ENCODE data around the gene SLC38A5. TPM values are rescaled to one million over a fixed set of nuclear protein-coding genes. Genes with fewer than 3 reads are reported as not detected.
A peak's percentile ranks its signal among the peaks of the same experiment; 100 is the strongest.

The SLC38A5 gene
- total and polyA plus RNA-seq, 9 donors: 6.2 to 26.0 (median 10.7) TPM

GRCh38 chrX:48512371-48512935 lies 42.4 kb upstream of the SLC38A5 start:
- 82 to 90% (median 86%) methylated on average over 20 of the region's 20 CpGs for WGBS, 3 donors
- no peaks in the 10 kb centered on the region for H3K9me3 ChIP-seq
- no peak overlapping the region for H3K4me3 ChIP-seq
- intact Hi-C loops (cut with DNase I): no loop called here
- no peak overlapping the region for H3K27ac ChIP-seq
- no peaks in the 10 kb centered on the region for H3K36me3 ChIP-seq
- H3K27me3 ChIP-seq: no peaks in the 10 kb centered on the region
- no peak for DNase-seq
- H3K4me1 ChIP-seq (ENCODE audit: insufficient read depth): no peaks in the 10 kb centered on the region
- no peak for TF ChIP-seq CTCF (IDR thresholded peaks at IDR 0.05)
- no peak for TF ChIP-seq EP300 (IDR thresholded peaks at IDR 0.05)
- TF ChIP-seq POLR2A (IDR thresholded peaks at IDR 0.05): no peak

- intact Hi-C loops (cut with DNase I): no loop called here
These were observed 41.5 kb upstream of the SLC38A5 start for GRCh38 chrX:48511560-48511959.

GRCh38 chrX:48509619-48510018 lies 39.6 kb upstream of the SLC38A5 start:
- Histone ChIP-seq H3K4me1 (ENCODE audit: insufficient read depth) (no peaks in the 10 kb centered on the region), H3K9me3 (no peaks in the 10 kb centered on the region), H3K36me3 (no peaks in the 10 kb centered on the region), H3K4me3 (peak overlapping the region; percentile 75), H3K27me3 (no peaks in the 10 kb centered on the region), H3K27ac (no peak overlapping the region)
- WGBS, 3 donors: 51 to 61% (median 58%) methylated on average over 11 of the region's 11 CpGs
- no peak for DNase-seq
- intact Hi-C loops (cut with DNase I): no loop called here
- TF ChIP-seq POLR2A (IDR thresholded peaks at IDR 0.05) (no peak), EP300 (IDR thresholded peaks at IDR 0.05) (no peak), CTCF (IDR thresholded peaks at IDR 0.05) (no peak)

More at GRCh38 chrX:48511560-48511959, 41.5 kb upstream of the SLC38A5 start:
- Histone ChIP-seq H3K4me1 (ENCODE audit: insufficient read depth) (no peaks in the 10 kb centered on the region), H3K9me3 (no peaks in the 10 kb centered on the region), H3K27ac (no peak overlapping the region), H3K36me3 (no peaks in the 10 kb centered on the region), H3K4me3 (no peak overlapping the region), H3K27me3 (no peaks in the 10 kb centered on the region)
- WGBS, 3 donors: 59 to 69% (median 66%) methylated on average over 4 of the region's 4 CpGs
- no peak for DNase-seq
- TF ChIP-seq POLR2A (IDR thresholded peaks at IDR 0.05): no peak
- TF ChIP-seq EP300 (IDR thresholded peaks at IDR 0.05): no peak
- no peak for TF ChIP-seq CTCF (IDR thresholded peaks at IDR 0.05)

GRCh38 chrX:48509245-48509590 lies 39.2 kb upstream of the SLC38A5 start:
- H3K27ac ChIP-seq: no peak overlapping the region
- TF ChIP-seq EP300 (IDR thresholded peaks at IDR 0.05) (no peak), POLR2A (IDR thresholded peaks at IDR 0.05) (no peak)
- H3K4me1 ChIP-seq (ENCODE audit: insufficient read depth): no peaks in the 10 kb centered on the region
- no peaks in the 10 kb centered on the region for H3K36me3 ChIP-seq
- no peaks in the 10 kb centered on the region for H3K9me3 ChIP-seq
- H3K27me3 ChIP-seq: no peaks in the 10 kb centered on the region
- WGBS, 3 donors: 28 to 47% (median 42%) methylated on average over 16 of the region's 16 CpGs
- H3K4me3 ChIP-seq: peak overlapping the region; percentile 75
- intact Hi-C loops (cut with DNase I): no loop called here
- DNase-seq: no peak

GRCh38 chrX:48508400-48509244 lies 38.6 kb upstream of the SLC38A5 start, which contains the start of gene PORCN:
PORCN (plus strand) TSS chrX:48508992; CDS start chrX:48509821, 829 bp downstream.
- Histone ChIP-seq H3K9me3 (no peaks in the 10 kb centered on the region), H3K27ac (peak within 1 kb of the TSS in 1 of 2 donors; percentile 24), H3K4me1 (ENCODE audit: insufficient read depth) (no peaks in the 10 kb centered on the region), H3K36me3 (no peaks in the 10 kb centered on the region), H3K27me3 (no peaks in the 10 kb centered on the region), H3K4me3 (peak within 1 kb of the TSS; percentile 75)
- DNase-seq: peak; percentile 80 to 88 (median 84)
- intact Hi-C loops (cut with DNase I): no loop called here
- TF ChIP-seq EP300 (IDR thresholded peaks at IDR 0.05): no peak
- peak; percentile 37 for TF ChIP-seq POLR2A (IDR thresholded peaks at IDR 0.05)
- 31 to 42% (median 39%) methylated on average over 44 to 65 of the region's 65 CpGs for WGBS, 3 donors
